LoVo (cell line): ENCODE results near the gene RBL1.
"Not testable (repeated sequence)": the region's sequence is repeated elsewhere in the genome, so short reads cannot be mapped to it uniquely, and the experiment has no call there.

Experiments
- DNase-seq: peaks from one replicate; pipeline ENCODE4 v3.0.0-alpha.2; 2016; ENCODE audit warnings: low spot score

RBL1 gene

GRCh38 chr20:37072293-37073196 is 23.3 kb downstream of the RBL1 start:
- DNase-seq, result no peak

- no peak for DNase-seq
These were observed 24.3 kb downstream of the RBL1 start for GRCh38 chr20:37071481-37071911.

- not testable (repeated sequence) for DNase-seq
These were observed 26.2 kb downstream of the RBL1 start for GRCh38 chr20:37069563-37069962.

- no peak for DNase-seq
These were observed 29.6 kb downstream of the RBL1 start for GRCh38 chr20:37066168-37066567.

- no peak for DNase-seq
These were observed 40.5 kb downstream of the RBL1 start for GRCh38 chr20:37055276-37055675.

GRCh38 chr20:37053230-37053950 is 42.4 kb downstream of the RBL1 start:
- DNase-seq, result no peak

GRCh38 chr20:37042986-37043972 is 52.5 kb downstream of the RBL1 start:
- DNase-seq, result no peak

- not testable (repeated sequence) for DNase-seq
These were observed 56.4 kb downstream of the RBL1 start for GRCh38 chr20:37039366-37039765.

- no peak for DNase-seq
These were observed 63.7 kb downstream of the RBL1 start for GRCh38 chr20:37032077-37032476.

GRCh38 chr20:37020636-37021035 is 75.2 kb downstream of the RBL1 start:
- DNase-seq, result no peak

GRCh38 chr20:37012631-37013030 is 83.2 kb downstream of the RBL1 start:
- not testable (repeated sequence) for DNase-seq

- not testable (repeated sequence) for DNase-seq
These were observed 83.9 kb downstream of the RBL1 start for GRCh38 chr20:37011858-37012257.

GRCh38 chr20:37011147-37011546 is 84.7 kb downstream of the RBL1 start:
- DNase-seq, result no peak

- DNase-seq, result no peak
These were observed 87.7 kb downstream of the RBL1 start for GRCh38 chr20:37007898-37008649.

- not testable (repeated sequence) for DNase-seq
These were observed 90.5 kb downstream of the RBL1 start for GRCh38 chr20:37005062-37005942.

- DNase-seq, result not testable (repeated sequence)
These were observed 94.2 kb downstream of the RBL1 start for GRCh38 chr20:37001634-37002033.

- DNase-seq, result not testable (repeated sequence)
These were observed 95.6 kb downstream of the RBL1 start for GRCh38 chr20:37000171-37000570.

GRCh38 chr20:36998652-36999051 is 97.1 kb downstream of the RBL1 start:
- no peak for DNase-seq

GRCh38 chr20:36997121-36997520 is 98.7 kb downstream of the RBL1 start:
- DNase-seq, result no peak

GRCh38 chr20:36994221-36994620 is 101.6 kb downstream of the RBL1 start:
- DNase-seq, result not testable (repeated sequence)
